HG02571 (cell line): ENCODE data around the gene ORM1.

Experiments
- ATAC-seq: cut with Tn5 transposase; IDR thresholded peaks from one replicate; pipeline ENCODE4 v1.9.1; 2021; ENCODE audit warnings: mild to moderate bottlenecking, moderate library complexity; ENCODE audit not compliant: unreplicated experiment

ORM1 gene

DNA sequence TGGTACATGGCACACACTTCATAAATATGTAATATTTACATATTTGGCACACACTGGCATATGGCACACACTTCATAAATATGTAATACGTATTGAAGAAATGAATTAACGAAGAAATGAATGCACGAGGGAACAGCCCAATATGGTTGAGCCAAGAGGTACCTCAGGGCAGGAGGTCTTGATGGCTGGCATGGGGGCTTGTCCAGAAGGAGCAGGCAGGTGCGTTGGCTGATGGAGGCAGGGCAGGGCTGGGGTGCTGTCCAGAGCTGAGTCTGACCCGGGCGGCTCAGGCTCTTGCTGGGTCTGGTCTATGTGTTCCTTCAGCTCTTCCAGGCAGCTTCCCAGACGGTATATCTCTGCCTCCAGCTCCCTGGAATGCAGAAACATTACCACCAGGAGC is 38.6 kb downstream of the ORM1 start:
- no peak for ATAC-seq

DNA sequence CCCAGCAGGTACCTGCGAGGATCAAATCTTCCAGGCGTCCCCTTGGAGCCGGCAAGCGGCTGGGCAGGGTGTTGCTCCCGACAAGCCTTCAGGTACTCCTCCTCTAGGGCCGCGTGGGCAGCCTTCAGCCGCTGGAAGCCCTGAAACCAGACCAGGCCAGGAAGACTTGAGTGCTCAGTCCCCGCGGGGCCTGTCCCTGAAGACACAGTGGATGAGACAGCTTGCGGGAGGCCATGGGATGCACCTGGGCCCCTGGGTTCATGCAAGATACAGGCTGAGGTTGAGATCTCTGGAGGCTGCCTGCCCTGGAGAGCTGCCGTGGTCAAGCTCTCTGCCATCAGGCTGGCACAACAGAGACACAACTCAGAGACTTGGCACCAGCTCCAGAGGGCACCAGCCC is 39.5 kb downstream of the ORM1 start:
- no peak for ATAC-seq

DNA sequence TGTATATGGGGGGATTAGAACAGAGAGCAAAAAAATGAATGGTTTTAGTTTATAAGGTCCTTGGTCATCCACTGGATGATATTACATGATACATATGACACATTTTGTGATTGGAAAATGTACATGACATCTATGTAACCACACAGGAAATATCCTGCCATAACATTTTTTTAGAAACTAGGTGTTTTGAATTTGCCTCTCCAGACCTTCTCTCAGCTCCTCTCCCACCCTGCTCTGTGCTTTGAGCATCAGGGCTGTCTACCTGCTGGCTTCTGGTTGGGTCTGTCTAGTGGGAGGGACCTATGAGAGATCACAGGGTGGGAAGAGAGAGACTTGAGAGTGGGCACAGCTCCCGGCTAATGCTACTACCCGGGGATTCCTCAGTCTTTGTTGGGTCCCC is 40.5 kb downstream of the ORM1 start:
- ATAC-seq = no peak

DNA sequence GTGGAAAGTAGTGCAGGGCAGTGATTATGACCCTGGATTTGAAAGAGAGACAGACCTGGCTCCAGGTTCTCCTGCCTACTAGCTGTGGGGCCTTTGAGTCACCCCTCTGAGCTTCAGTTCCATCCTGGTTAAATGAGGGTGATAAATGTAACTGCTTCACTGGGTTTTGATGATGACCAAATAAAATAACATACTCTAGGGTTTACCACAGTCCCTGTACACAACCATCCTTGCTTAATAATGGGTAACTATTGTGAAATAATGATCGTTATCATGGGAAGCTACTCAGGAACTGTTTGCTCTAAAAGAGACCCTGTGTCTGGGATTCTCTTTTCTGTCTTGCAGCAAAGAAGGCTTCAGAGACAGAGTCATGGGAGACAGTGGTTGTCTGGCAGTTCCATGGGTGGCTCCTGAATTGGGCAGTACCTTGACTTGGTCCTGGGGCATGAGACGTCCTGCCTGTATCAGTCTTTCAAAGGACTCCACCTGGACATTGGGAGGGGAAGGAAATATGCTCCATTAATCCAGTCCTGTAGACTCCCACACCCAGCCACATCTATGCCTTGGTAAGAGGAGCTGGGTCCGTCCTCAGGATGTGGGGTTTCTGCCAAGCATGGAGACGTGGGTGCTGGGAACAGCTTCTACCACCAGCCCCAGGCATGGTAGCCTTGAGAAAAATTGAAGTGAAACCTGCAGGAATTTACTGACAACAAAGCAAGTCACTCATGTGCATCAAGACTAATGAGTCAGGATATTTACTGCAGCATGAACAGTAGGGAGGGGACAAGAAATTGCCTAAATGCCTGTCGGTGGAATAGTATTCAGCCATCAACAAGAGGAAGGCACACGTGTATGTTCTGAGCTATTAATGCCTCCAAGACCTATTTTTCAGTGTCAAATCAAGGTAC is 41.5 kb downstream of the ORM1 start:
- ATAC-seq = no peak

DNA sequence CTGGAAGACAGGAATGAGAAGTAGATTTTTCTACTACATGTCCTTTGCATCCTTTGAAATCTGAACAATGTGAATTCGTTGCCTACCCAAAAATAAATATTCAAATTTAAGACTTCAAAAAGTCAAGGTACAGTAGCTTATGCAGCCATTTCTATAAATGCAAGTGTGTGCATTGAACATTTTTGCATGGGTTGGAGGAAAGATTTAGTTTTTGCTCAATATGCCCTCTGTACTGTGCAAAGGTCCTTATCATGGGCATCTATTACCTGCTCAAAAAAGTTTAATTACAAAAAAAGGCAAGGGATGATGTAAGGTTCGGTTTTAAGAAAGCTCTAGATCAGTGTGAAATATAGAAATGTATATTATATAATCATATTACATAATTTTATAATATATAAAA is 42.3 kb downstream of the ORM1 start:
- ATAC-seq = no peak

DNA sequence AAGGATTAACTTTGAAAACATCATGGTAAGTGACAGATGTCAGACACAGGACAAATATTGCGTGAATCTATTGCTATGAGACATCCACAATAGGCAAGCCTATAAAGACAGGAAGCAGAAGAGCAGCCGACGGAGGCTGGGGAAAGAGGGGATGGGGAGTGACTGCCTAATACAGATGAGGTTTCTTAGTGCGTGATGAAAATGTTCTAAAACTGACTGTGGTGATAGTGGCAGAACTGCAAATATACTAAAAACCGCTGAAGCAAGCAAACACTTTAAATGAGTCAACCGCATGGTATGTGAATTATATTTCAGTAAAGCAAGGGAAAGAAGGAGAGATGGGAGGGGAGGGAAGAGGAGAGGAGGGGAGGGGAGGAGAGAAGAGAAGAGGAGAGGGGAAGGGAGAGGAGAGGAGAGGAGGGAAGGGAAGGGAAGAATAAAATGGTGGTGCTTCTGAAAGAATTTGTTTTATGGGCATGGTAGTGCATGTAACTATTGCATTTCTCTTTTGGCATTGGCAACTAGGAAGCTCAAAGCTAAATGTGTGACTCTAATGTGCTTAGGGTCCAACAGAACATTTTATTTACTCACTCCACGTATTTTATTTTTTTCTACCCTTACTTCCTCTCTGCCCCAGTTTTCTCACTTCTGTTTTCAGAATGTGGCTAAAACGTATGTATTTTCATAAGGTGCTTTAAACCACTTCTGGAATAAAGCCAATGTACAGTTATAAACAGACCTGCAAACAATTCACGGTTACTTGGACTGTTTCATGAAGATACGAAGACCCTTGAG is 43.6 kb downstream of the ORM1 start:
- ATAC-seq = peak; percentile 38

DNA sequence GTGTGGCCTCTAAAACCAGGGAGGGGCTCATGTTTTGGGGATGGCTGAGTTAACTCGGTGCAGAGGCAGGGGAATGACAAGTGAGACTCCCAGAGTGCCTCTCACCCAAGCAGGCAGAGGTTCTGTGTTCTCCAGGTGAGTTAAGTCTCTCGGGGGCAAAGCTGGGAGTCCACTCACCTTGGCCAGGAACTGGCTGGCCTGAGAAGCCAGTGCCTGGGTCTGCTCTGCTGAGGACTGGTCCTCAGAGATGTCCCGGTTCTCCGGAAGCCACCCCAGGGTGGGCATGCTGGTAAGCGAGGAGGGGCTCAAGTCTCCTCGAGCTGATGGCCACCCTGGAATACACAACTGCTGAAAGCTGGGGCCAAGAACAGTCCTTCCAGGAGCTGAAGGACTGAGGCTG is 44.5 kb downstream of the ORM1 start:
- ATAC-seq = no peak

DNA sequence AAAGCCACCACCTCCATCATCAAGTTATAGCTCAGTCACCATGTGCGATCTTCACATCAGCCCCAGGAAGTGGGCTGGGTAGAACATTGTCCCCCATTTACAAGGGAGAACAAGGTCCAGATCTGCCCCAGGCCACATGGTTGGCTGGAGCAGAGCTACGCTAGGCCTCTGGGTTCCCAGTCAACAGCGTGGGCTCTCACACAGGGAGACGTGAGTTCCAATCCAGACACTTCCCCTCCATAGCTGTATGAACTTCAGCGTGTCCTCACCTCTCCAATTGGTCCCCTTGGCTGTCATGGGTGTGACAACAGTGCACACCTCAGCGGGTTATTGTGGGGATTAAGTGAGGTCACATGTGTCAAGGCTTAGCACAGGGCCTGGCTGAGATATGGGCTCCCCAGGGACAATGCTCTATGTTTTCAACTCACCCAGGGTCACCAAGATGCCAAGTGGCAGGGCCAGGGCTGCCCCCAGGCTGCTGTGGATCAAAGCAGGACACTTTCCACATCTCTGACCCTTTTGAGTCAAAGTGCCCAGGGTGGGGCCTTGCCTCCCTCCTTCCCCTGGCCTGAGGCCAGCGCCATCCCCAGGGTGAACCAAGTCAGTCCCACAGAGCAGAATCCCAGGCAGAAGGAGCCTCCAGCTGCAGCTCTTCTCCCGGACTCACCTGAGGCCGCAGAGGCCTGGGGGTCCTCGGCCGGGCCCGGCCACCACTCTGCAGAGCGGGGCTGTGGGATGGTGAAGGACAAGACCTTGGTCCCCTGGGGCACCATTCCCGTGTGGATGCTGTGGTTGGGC is 45.1 kb downstream of the ORM1 start:
- ATAC-seq = no peak

DNA sequence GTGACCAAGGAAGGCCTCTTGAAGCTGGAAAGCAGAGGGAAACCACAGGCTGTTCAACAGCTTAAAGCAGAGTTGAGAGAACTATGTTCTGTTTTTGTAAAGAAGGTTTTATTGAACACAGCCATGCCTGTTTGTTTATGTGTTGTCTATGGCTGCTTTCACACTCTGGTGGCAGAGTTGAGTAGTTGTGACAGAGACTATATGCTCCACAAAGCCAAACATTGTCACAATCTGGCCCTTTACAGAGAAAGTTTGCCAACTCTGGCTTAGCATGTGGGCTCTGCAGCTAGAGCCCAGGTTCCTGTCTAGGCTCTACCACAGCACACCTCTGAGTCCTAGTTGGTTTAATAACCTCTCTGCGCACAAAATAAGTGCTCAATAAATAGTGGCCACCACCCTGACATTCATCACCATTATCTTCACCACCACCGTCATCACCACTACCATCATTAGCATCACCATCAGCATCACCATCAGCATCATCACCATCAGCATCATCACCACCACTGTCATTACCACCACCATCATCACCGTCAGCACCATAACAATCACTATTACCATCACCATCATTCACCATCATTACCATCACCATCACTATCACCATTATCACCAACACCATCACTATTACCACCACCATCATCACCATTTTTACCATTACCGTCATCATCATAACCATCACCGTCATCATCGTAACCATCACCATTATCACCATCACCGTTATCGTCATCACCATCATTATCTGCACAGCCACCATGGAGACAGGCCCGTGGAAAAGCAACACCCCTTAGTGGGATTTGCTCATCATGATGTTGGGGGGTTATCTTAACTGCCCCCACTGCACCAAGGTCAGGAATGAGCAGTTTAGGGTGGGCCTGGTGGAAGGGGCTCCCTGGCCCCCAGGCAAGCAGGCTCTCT is 46.6 kb downstream of the ORM1 start:
- no peak for ATAC-seq

DNA sequence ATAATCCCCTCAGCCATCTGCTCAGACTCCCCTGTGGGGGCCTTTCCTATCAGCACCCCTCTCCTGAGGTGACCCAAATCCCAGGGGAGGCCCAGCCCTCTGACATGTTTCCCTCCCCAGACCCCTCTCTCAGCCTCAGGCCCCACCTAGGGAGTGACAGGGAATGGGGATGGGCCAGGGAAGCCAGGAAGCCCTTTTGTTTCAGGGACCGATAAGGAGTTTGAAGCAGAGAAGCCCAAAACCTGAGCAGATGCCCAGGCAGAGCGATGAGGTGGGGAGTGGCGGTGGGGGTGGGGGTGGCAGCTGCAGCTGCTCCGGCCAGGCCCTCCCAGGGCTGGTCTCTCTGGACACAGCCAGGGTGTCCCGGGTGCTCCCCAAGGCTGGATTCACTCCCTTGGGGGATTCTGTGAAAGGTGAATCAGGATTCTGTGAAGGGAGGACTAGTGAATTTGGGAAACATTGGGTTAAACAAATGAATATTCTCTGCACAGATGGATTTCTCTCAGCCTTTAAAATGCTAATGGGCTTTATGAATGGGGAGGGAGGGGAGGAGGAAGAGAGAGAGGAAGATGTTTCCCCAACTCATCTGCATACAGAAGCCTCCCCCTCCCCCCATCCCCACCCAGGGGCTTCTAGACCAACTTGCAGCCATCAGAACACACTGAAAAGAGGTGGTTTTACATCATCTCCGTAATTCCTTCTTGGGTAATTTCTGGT is 47.5 kb downstream of the ORM1 start:
- no peak for ATAC-seq

DNA sequence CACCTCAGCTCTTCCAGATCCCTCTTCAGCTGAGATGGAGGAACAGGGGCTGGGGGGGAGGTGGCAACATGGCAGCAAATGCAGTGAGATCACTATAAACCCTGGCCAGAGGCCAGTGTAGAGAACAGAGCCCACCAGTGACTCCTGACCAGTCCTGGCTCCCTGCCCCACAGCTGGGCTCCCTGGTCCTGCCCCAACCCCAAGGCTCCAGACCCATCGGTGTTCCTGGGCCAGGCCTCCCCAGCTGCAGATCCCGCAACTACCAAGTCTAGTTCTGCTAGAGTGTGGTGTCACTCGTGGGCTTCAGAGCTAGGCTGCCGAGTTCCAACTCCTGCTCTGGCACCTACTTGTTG is 48.0 kb downstream of the ORM1 start:
- no peak for ATAC-seq

DNA sequence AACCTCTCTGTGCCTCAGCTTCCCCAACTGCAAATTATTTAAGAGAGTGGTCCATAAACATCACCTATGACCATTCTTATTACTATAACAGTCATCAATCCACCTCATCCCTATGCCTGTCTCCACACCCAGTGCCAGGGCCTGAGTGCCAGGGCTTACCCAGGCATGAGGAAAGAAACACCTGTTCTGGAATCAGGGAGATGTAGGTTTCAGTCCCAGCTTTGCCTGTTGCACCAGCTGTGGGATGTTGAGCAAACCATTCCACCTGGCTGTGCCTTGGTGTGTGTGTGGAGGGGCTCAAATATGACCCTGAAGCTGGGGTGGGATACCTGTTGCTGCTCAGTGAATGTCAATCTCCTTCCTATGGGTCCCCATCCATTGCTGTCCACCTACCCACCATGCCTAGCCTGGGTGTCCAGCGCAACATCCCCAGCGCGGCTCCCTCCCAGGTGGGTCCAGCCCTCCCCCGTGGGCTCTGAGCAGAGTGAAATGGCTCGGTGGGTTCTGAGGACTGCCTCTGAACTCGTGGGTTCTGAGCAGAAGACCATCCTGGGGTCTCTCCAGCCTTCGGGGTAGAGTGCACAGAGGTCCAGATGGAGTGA is 48.5 kb downstream of the ORM1 start:
- ATAC-seq = no peak

DNA sequence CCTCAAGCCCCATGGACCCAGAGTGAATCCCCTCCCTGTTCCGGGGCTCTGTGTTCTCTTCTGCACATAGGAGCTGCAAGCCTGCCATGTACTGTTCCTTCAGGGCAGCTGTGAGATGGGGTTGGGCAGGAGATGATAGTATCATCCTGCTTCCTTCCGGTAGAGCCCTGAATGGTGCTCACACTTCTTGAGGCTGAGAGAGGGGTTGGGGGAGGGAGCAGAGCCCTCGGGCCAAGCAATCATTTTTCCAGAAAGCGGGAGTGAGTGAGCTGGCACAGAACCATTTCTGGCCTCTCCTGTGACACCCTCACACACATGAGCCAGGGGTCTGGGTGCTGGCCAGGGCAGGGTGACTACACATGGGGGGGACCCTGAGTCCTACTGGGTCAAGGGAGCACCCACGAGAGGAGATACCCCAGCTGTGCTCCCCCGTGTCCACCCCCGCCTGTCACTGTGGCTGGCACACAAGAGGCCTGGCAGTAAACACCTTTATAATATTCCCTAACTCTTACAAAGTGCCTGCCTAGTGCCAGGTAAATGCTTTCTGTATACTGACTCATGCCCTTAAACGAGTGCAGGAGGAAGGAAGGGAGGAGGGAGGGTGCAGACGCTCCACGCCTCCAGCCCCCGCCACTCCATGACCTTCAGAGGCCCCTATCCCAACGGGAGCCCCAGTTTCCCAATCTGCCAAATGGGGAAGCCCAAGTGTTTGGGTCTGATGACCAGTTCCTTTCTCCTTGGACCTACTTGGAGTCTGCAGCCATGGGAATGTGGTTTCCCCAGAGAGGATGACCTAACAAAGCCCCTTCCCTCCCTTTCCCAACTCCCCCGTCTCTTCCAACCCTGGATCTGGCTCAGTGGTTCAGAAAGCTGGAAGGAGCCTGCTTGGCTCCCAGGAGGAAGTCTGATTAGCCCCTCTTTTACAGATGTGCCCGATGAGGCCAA is 49.3 kb downstream of the ORM1 start:
- no peak for ATAC-seq

DNA sequence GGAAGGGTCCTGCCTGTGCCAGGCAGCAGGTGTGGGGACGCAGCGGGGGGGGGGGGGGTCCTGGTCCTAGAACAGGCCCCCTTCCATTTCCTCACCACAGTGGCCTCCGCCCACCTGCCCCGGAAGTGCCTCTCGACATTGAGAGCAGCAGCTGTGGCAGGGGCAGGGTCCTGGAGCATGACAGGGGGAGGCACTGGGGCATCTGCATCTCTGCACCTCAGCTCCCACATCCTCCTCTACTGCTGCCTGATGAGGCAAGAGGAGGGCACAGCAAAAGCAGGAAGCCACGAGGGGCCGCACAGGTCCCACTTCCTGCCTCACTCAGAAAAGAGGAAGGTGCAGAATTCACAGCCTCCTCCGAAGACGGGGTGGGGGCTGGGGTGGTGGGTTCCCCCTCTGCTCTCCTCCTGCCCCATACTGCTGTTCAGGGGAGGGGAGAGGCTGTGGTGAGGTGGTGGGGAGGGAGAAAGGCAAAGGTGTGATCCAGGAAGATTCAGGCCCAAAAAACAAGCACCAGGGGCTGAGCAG is 50.1 kb downstream of the ORM1 start:
- ATAC-seq = peak; percentile 88

DNA sequence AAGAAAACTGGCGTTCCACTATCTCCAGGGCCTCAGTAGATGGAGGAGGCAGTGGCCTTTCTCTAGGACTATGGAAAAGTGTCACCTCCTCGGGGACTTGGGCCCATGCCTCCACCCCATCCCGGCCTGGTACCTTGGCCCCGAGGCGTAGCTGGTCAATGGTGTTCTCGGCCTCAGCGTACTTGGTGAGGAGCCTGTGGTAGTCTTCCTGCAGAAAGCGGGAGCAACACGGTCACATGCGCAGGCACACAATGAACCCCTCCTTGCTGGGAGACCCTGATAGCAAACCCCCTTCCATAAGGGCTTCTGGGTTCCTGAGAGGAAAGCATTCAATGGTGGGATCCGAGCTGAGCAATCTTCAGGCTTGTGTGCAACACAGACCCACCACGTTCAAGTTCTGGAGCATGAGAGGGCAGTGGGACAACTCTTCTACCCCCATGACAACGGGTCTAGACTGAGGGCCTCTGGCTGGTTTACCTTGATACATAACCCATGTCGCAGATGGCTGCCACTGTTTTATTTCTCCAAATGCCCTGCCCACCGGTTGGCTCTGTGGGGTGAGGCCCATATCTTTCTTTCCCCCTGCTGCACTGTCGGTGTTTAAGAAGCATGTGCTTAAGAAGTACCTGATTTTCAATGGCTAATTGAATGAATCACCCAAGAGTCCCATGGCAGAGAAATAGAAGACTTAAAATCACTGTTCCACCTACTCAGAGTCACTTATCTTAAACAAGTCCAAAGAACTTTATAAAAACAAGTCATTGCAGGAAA is 51.2 kb downstream of the ORM1 start:
- no peak for ATAC-seq

DNA sequence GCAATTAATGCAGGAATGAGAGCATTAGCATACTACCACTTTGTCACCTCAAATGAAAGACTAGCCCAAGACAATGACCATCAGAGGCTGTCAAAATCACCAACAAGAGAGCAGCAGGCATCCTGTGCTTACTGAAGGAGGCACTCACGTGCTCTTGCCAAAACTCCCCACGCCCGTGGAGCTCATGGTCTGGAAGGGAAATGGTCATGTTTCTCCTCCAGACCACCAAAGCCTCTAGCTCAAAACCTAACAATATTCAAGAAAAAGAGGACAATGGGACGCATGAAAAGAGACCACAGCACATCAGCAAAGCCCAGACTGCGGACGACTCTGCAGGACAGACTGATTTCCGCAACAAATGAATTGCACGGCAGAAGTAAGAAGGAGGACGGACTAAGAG is 52.0 kb downstream of the ORM1 start:
- ATAC-seq = no peak
